HS-5 (cell line): ENCODE measurements around the gene ENTPD8.
A peak's percentile ranks its signal among the peaks of the same experiment; 100 is the strongest.
"Not testable (repeated sequence)": the region's sequence is repeated elsewhere in the genome, so short reads cannot be mapped to it uniquely, and the experiment has no call there.

Experiments
- DNase-seq: peaks from one replicate; pipeline ENCODE4 v3.0.0-alpha.2; 2012; ENCODE audit warnings: low read depth

The ENTPD8 gene

DNA sequence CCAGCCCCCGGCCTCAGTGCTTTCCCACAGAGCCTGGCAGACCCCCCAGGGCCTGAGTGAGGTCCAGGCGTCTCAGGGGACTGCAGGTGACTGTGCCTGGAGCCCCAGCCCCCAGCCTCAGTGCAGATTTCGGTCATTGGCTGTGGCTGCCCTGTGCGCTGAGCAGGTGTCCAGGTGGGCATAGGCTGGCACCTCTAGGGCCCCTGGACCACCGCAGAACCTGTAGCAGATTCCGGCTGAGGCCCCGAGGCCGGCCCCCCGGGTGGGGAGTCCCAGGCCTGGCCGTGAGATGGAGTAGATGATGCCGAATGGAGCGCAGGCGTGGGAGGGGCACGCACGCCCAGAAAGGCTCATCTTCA lies 30.3 kb downstream of the ENTPD8 start:
- DNase-seq, result no peak

DNA sequence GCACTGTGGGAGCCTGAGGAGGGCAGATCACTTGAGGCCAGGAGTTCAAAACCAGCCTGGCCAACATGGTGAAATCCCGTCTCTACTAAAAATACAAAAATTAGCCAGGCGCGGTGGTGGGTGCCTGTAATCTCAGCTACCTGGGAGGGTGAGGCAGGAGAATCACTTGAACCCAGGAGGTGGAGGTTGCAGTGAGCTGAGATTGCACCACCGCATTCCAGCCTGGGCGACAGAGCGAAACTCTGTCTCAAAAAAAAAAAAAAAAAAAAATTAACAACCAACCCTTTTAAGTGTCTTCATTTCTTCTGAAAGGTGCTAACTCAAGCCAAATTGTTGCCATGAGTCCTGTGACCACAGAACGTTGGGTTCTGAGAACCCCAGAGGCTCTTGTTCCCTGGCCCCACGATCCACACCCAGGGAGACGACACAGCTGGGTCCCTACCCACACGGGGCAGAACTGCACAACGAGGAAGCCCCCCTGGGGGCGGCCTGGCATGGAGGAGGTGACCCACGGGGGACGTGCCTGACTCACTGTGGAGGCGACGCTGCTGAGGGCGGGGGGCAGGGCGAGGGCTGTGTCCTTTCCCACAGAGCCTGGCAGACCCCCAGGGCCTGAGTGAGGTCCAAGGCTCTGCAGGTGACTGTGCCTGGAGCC lies 30.8 kb downstream of the ENTPD8 start:
- DNase-seq, result not testable (repeated sequence)

DNA sequence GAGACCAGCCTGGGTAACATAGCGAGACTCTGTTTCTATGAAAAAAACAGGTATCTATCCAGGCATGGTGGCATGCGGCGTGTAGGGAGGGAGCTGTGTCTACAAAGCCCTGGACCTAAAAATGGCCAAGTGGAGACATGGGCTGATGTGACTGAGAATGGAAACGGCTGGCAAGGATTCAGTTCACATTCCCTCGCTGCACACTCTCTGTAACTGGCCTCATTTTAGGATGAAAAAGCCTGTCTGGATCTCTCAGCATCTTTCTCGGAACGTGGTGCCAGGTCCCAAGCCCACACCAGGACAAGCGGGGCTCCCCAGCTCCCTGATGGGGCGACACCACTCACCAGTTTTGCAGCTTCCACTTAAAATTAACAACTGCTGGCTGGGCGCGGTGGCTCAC lies 31.6 kb downstream of the ENTPD8 start:
- DNase-seq, result no peak

DNA sequence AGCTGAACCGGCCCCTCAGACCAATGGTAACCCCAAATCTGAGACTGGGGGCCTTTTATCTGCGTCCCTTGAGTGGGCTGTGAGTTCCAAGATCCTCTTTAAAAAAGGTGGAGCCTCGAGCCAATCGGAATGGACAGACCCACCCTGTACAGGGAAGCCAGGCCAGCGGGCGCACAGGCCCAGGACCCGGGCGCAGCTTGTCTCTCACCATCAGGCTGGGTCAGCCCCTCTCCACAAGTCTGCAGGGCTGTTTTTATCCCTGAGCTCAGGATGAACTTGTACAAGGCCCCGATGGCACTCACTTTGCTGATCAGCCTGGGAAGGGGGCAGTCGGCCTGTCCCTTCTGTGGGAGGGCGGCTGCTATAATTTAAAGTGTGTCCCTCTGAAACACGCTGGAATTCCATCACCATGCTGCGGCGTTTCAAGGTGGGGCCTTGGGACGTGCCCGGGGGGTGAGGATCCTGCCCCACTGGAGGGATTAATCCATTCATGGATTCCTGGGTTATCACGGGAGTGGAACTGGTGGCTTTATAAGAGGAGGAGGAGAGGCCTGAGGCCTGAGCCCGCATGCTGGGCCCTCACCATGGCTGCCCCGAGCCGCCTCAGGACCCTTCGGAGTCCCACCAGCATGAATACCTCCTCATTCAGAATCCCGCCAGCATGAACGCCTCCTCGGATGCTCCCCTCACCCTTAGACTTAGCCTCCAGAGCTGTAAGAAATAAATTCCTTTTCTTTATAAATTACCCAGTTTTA lies 32.3 kb downstream of the ENTPD8 start:
- DNase-seq, result no peak

DNA sequence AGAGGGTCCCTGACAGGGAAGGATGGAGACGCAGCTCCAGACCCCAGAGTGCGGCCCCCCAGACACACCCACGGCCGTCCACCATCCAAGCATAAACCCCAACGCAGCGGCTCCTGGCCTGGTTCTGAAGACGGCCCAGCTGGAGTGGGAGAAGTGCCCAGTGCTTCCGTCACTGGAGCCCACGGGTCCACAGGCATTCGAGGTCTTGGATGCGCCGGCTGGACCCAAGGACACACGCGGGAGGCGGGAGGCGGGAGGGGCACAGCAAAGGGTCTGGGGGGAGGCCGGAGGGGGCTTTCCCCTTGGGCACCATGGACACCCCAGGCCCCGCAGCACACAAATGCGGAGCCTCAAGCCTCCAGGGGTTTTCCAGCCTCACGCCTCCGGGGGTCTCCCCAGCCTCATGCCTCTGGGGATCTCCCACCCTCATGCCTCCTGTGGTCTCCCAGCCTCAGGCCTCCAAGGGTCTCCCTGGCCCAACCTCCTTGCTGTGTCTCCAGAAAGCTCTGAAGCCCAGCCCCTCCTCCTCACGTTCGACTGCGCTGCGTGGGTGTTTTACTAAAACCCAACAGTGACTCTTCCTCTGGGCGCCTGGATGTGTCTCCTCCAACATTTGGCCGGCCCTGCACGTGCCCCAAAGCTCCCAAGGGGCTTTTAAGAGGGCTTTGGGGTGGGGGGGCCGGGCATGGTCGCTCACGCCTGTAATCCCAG lies 33.4 kb downstream of the ENTPD8 start:
- no peak for DNase-seq

DNA sequence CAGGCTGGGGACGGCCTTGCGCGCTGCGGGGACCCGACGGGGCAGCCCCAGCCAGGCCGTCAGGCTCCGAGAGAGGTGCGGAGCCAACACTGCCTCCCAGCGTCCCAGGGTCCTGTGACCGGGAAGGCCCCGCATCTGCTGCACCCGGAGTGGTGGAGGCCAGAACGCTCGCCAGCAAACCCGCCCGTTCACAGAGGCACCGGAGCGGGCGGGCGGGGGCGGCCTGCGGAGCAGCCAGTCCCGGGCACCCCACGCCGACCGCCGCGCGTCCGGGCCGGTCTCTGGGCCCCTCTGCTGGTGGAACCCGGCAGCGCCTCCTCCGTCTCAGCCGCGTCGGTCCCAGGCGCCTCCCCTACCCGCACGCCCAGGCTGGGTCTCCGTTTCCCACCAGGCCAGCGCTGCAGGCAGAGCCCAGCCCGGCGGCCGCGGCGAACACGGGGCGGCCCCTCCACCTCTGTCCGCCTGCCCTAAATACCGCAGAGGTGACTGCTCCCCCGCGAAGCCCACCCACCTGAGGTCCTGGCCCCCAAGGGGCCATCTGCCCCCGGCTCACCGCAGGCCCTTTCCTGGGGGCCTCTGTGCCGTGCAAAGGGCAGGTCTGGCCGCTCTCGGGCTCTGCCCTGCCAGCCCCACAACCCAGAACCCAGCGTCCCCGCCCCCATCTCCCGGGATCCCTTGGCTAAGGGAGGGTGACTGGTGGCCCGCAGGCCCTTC lies 34.1 kb downstream of the ENTPD8 start:
- no peak for DNase-seq

DNA sequence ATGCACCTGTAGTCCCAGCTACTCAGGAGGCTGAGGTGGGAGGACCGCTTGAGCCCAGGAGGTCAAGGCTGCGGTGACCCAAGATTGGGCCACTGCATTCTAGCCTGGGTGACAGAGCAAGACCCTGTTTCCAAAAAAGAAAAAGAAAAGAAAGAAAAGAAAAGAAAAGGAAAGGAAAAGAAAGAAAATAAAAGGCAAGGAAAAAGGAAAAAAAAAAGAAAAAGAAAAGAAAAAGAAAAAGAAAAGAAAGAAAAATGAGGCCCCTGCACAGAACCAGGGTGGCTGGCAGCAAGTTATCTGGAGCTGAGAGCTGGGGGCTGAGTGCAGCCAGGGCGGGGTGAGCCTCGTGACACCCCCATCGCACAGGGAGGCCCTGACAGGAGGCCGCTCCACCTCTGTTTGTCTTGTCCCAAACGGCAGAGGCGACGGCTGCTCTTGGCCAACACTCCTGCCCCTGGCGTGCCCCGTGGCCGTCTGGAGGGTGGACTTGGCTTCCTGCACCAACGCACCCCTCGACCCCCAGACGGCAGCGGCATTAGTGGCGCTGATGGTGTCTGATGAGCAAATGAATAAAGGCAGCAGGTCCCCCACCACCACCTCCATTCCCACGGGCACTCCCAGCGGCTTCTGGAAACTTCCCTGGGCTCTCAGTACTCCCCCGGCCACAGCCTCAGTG lies 34.9 kb downstream of the ENTPD8 start:
- no peak for DNase-seq

DNA sequence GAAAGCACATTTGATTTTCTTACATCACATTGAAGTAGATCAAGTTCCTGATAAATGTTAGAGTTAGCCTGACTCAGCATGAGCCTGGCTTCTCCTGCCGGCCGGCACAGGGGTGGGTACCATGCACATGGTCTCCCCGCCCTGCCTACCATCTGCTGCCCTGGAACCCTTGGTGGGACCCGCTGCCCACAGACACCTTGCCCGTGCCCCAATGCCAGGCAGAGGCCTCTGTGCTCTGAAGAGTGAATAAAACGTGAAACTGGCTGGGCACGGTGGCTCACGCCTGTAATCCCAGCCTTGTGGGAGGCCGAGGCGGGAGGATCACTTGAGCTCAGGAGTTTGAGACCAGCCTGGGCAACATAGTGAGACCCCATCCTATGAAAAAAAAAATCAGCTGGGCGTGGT lies 35.5 kb downstream of the ENTPD8 start:
- no peak for DNase-seq

DNA sequence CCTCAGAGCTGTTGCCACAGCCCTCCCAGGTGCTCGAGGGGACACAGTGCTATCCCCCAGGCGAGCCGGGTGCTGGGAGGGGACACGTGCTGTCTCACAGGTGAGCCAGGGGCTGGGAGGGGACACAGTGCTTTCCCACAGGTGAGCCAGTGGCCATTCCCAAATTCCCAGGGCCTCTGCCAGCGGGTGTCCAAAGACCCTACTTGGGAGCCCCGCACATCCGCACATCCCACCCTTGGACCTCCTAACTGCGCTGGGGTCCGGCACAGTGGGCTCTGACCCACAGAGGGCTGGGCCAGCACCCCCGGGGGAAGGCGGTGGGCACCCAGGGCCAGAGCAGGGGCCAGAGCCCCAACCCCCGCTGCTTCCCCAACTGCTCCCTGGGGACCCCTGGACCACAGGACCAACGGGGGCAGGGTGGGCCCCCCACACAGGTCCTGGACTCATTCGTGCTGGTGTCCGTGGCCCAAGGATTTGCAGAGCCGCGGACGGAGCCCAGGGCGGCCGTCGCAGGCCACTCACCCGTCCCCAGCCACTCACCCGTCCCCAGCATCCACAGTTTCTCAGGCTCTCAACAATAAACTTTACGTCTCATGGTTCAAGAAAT lies 36.1 kb downstream of the ENTPD8 start:
- no peak for DNase-seq

DNA sequence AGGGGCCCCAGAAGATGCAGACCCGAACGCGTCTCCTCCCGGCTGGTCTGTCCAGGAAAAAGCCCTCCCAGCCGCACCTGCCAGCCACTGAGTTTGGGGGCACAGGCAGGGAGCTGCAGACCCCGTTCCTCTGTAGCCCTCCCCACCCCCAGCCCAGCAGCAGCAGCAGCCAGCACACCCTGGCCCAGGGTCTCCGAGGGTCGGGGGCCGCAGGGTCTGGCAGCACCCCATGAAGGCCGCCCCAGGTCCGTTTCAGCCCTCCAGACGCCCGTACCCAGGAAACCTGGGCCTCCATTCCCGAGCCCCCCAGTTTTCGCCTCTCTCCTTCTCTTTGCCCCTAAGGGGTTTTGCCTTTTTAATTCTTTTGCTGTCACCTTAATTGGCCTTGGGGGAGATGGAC lies 37.9 kb downstream of the ENTPD8 start:
- no peak for DNase-seq

DNA sequence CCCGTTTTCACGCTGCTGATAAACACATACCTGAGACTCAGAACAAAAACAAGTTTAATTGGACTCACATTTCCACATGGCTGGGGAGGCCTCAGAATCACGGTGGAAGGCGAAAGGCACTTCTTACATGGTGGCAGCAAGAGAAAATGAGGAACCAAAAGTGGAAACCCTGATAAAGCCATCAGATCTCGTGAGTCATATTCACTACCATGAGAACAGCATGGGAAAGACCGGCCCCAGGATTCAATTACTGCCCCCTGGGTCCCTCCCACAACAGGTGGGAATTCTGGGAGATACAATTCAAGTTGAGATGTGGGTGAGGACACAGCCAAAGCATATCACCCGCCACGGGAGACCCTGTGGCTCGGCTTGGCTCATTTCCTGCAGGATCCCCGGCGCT lies 38.4 kb downstream of the ENTPD8 start:
- DNase-seq, result no peak

DNA sequence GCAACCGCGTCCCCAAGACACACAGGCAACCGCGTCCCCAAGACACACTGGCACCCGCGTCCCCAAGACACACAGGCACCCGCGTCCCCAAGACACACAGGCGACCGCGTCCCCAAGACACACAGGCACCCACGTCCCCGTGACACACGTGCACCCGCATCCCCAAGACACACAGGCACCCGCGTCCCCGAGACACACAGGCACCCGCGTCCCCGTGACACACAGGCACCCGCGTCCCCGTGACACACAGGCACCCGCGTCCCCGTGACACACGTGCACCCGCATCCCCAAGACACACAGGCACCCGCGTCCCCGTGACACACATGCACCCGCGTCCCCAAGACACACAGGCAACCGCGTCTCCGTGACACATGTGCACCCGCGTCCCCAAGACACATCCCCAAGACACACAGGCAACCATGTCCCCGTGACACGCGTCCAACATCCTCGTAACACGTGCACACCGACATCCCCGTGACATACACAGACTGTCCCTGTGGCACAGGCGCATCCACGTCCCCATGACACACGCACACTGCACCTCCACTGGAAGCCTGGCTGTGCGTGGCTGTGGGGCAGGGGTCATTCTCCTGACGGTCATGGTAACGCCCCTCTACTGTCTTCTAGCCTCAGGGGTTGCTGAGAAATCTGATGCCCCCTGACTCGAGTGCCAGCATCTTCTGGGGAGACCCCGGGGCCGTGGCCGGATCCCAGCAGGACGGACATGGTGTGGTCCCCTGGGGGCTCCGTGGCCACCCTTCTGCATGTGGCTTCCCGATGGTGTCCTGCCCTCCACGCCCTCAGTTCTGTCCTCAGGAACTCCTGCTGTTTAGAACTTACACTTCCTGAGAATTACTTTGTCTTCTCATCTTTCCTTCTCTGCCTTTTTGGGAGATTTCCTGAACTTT lies 42.3 kb downstream of the ENTPD8 start:
- DNase-seq, result no peak

DNA sequence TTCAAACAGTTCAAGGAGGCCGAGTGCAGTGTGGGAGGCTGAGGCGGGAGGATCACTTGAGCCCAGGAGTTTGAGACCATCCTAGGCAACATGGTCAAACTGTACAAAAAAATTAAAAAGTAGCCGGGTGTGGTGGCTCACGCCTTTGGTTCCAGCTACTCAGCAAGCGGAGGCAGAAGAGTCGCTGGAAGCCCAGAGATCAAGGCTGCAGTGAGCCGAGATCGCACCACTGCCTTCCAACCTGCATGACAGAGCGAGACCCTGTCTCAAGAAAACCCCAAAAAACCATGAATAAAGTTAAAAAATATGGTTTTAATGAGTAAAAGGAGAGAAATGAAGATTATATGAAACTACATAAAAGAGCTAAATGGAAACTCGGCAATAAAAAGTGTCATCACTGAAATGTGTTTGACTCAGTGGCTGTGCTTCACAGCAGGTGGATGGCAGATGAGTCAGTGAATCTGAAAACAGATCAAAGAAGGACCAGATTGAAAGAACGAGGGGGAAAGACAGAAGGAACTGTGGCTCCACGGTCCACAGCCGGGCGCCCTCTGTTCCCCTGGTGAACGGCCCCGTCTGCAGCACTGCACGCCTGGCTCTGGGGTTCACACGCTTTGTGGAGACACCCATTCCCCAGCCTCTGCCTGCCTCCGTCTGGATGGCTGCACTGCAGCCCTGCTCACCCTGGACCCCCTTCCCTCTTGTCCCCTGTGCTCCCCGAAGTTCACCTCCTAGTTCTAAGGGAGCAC lies 43.3 kb downstream of the ENTPD8 start:
- no peak for DNase-seq

DNA sequence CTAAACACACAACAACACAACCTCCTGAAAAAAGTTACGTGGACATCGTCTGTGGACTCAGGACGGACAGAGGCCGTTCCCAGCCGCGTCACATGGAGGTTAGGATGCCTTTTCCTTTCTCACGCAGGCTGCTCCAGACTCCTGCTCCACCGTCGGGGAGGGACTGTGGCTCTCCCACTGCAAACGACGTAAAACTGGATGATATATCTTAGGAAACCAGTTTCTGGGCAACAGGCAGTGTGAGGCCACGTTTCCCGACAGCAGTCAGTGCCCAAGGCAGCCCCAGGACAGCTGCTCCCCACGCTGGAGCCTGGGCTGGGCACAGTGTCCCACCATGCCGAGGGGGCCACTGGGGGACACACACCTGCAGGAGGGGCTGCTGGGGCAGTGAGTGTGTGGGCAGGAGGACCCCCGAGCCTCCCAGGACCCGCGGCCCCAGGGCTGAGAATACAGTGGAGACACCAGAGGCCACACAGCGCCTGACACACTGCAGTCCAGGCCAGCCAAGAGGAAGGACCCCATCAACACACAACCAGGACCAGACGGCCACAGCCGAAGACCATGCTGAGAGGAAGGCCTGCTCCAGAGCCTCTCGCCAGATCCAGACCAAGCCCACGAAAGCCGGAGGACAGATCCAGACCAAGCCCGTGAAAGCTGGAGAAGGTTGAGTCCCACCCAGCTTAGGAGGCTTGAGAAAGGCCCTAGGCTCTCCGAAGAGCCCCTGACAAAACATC lies 44.4 kb downstream of the ENTPD8 start:
- no peak for DNase-seq

DNA sequence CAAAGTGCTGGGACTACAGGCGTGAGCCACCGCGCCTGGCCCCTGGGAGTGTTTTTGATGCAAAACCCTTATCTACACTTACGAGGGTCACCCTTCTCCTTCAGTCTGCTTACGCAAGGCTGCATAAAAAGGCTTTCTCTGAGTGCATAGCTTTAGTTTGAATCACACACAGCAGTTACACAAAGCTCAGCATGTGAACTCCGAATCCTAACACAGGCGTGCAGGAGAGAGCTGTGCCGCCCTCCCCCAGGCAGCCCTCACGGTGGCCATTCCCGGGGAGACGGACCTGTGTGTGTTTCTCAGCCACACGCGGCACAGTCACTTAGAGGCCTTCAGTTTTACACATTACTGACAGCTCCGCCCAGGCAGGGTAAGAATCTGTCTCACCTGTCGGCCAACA lies 44.9 kb downstream of the ENTPD8 start:
- DNase-seq, result peak; percentile 31

DNA sequence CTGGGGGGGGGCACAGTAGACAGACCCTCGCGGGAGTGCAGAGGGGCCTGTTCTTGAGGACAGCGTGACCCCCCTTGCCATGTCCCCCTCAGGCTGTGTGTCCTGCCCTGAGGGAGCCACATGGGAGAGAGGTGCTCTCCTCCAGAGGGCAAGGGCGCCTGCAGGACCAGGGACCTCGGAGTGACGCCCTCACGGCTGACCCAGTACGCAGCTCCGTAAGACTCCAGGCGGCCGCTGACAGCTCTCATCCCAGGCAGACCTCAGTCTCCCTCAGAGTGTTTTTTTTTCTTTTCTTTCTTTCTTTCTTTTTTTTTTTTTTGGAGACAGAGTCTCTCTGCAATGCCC lies 45.5 kb downstream of the ENTPD8 start:
- no peak for DNase-seq

DNA sequence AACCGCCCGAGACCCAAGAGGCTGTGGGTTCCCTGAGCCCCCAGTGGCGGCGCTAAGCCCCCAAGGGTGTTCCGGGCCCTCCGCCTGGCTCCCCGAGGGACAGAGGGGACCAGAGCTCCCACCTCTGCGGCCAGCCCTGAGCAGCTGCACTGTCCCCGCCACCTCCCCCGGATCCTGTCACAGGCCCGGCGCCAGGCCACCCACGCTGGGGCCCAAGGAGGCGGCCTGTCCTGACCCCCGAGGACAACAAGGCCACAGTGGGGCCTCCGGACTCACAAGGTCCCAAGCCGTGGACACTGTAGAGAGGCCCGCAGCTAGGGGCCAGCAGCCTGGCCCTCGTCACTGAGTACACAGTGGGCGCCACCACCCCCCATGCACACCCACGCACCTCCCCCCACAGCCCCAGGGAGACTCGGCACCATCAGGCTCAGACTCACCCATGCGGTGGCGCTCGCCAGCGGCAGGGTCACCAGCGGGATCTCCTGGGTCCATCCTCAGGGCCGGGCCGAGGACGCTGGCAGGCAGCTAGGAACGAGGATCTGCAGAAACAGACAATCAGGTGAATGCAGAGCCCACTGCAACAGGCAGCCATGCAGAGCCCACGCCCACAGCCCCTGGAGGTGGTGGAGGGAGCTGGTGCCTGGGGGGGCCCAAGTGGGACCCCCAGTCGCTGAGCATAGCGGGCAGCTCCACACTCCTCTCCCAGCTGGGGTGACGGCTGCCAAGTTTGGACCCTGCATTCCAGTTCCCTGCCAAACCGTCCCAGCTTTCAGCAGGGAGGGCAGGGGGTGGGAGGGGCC lies 46.1 kb downstream of the ENTPD8 start:
- no peak for DNase-seq
